ENCODE results near the gene NELFB. TPM values are rescaled to one million over a fixed set of nuclear protein-coding genes. Genes with fewer than 3 reads are reported as not detected.

NELFB gene
- total RNA-seq, 1 experiment from 2014 or later, result 95.0 TPM

- H3K4me3 Mint-ChIP-seq, result no peak overlapping the region
- no peak for TF ChIP-seq ZNF232 (CRISPR knock-in tag; IDR thresholded peaks at IDR 0.05)
- TF ChIP-seq SMAD4 (CRISPR knock-in tag; IDR thresholded peaks at IDR 0.05), result no peak
- no peak for TF ChIP-seq PRRX2 (CRISPR knock-in tag; IDR thresholded peaks at IDR 0.05)
- no peak for TF ChIP-seq ATF3 (CRISPR knock-in tag; conservative IDR thresholded peaks at IDR 0.05)
- TF ChIP-seq TCF7 (CRISPR knock-in tag; IDR thresholded peaks at IDR 0.05; ENCODE audit: low read depth), result no peak
- no peak for TF ChIP-seq HMGXB4 (CRISPR knock-in tag; IDR thresholded peaks at IDR 0.05)
- no peak for TF ChIP-seq ETV6 (CRISPR knock-in tag; IDR thresholded peaks at IDR 0.05)
- no peak for TF ChIP-seq TEAD4 (CRISPR knock-in tag; IDR thresholded peaks at IDR 0.05)
- no peak for TF ChIP-seq PREB (CRISPR knock-in tag; IDR thresholded peaks at IDR 0.05; ENCODE audit: borderline replicate concordance)
- TF ChIP-seq RELA (CRISPR knock-in tag; IDR thresholded peaks at IDR 0.05; ENCODE audit: borderline replicate concordance), result no peak
- no peak for TF ChIP-seq ZNF425 (CRISPR knock-in tag; conservative IDR thresholded peaks at IDR 0.05)
- no peak for TF ChIP-seq NFYB (CRISPR knock-in tag; conservative IDR thresholded peaks at IDR 0.05; ENCODE audit: low read depth)
- no peak for TF ChIP-seq E2F1 (CRISPR knock-in tag; IDR thresholded peaks at IDR 0.05)
- no peaks in the 10 kb centered on the region for H3K27me3 Mint-ChIP-seq (ENCODE audit: low read depth)
- no peaks in the 10 kb centered on the region for H3K9me3 Mint-ChIP-seq
- CTCF ChIA-PET, result interaction anchor here (0.9 kb wide), 1 partner anchor 76 kb away, joined by 4 read pairs; no protein-coding TSS in a partner anchor
- H3K27ac Mint-ChIP-seq, result no peak overlapping the region
- no peak for ATAC-seq
- no peak for DNase-seq (ENCODE audit: low spot score)
- peaks cover 3% of the 10 kb centered on the region; the same call in 1 of the 2 replicates for H3K4me1 Mint-ChIP-seq
- H3K36me3 Mint-ChIP-seq, result peaks cover 18% of the 10 kb centered on the region
- POLR2A ChIA-PET, result interaction anchor here (0.8 to 1.1 kb wide), 2 partner anchors 25 to 31 kb away, joined by 3 read pairs; partner anchors contain the start of gene TUBB4B
Observed at GRCh38 chr9:137265496-137266161, 10.5 kb downstream of the NELFB start.

- ATAC-seq (no peak), DNase-seq (ENCODE audit: low spot score) (no peak)
- Mint-ChIP-seq H3K9me3 (no peaks in the 10 kb centered on the region), H3K4me3 (no peak overlapping the region), H3K27me3 (ENCODE audit: low read depth) (no peaks in the 10 kb centered on the region), H3K36me3 (peaks cover 18% of the 10 kb centered on the region), H3K27ac (no peak overlapping the region), H3K4me1 (peaks cover 3% of the 10 kb centered on the region; the same call in 1 of the 2 replicates)
- POLR2A ChIA-PET, result interaction anchor here (0.8 kb wide), 1 partner anchor 30 kb away, joined by 3 read pairs; no protein-coding TSS in a partner anchor
- CTCF ChIA-PET, result no interaction called here
- TF ChIP-seq CTCF (IDR thresholded peaks at IDR 0.05) (no peak), ZNF317 (CRISPR knock-in tag; IDR thresholded peaks at IDR 0.05; ENCODE audit: borderline replicate concordance, low read depth) (no peak), ATF1 (CRISPR knock-in tag; IDR thresholded peaks at IDR 0.05) (no peak), CBFB (CRISPR knock-in tag; IDR thresholded peaks at IDR 0.05; ENCODE audit: low read depth) (no peak), PRDM15 (CRISPR knock-in tag; IDR thresholded peaks at IDR 0.05) (no peak), ZNF425 (CRISPR knock-in tag; conservative IDR thresholded peaks at IDR 0.05) (no peak), CREM (CRISPR knock-in tag; IDR thresholded peaks at IDR 0.05) (no peak), ZNF263 (CRISPR knock-in tag; IDR thresholded peaks at IDR 0.05; ENCODE audit: low read depth) (no peak)
Observed at GRCh38 chr9:137266162-137266527, 11.0 kb downstream of the NELFB start.

All from WTC11 (cell line).